ENCODE data around the gene NLRP7.
"Not testable (repeated sequence)": the region's sequence is repeated elsewhere in the genome, so short reads cannot be mapped to it uniquely, and the experiment has no call there.

The NLRP7 gene

GRCh38 chr19:54947381-54947780, at the start of gene NLRP7:
Gene NLRP7, minus strand, starts transcription at chr19:54947530.
- DNase-seq = no peak

GRCh38 chr19:54995561-54995960, 48.2 kb upstream of the NLRP7 start:
- no peak for DNase-seq

GRCh38 chr19:54989531-54989930, 42.2 kb upstream of the NLRP7 start:
- DNase-seq = not testable (repeated sequence)

GRCh38 chr19:54982562-54982961, 35.2 kb upstream of the NLRP7 start:
- not testable (repeated sequence) for DNase-seq

- not testable (repeated sequence) for DNase-seq
Observed at GRCh38 chr19:54973229-54974090, 26.1 kb upstream of the NLRP7 start.

GRCh38 chr19:54971446-54971845, 24.1 kb upstream of the NLRP7 start:
- not testable (repeated sequence) for DNase-seq

- DNase-seq = no peak
Observed at GRCh38 chr19:54969647-54970046, 22.3 kb upstream of the NLRP7 start.

- DNase-seq = no peak
Observed at GRCh38 chr19:54967611-54968010, 20.3 kb upstream of the NLRP7 start.

GRCh38 chr19:54965055-54965454, 17.7 kb upstream of the NLRP7 start:
- peak; percentile 12 for DNase-seq

- no peak for DNase-seq
Observed at GRCh38 chr19:54959840-54960239, 12.5 kb upstream of the NLRP7 start.

GRCh38 chr19:54955376-54955775, 8.0 kb upstream of the NLRP7 start:
- no peak for DNase-seq

- not testable (repeated sequence) for DNase-seq
Observed at GRCh38 chr19:54953345-54953713, 6.0 kb upstream of the NLRP7 start.

- DNase-seq = no peak
Observed at GRCh38 chr19:54952591-54953344, 5.4 kb upstream of the NLRP7 start.

GRCh38 chr19:54950580-54950979, 3.2 kb upstream of the NLRP7 start:
- not testable (repeated sequence) for DNase-seq

- no peak for DNase-seq
Observed at GRCh38 chr19:54949412-54949811, 2.1 kb upstream of the NLRP7 start.

GRCh38 chr19:54943772-54944361, 3.5 kb downstream of the NLRP7 start:
- DNase-seq = not testable (repeated sequence)

- DNase-seq = not testable (repeated sequence)
Observed at GRCh38 chr19:54939538-54939937, 7.8 kb downstream of the NLRP7 start.

- DNase-seq = no peak
Observed at GRCh38 chr19:54938906-54939305, 8.4 kb downstream of the NLRP7 start.

- no peak for DNase-seq
Observed at GRCh38 chr19:54937926-54938325, 9.4 kb downstream of the NLRP7 start.

GRCh38 chr19:54928299-54928698, 19.0 kb downstream of the NLRP7 start:
- no peak for DNase-seq

- no peak for DNase-seq
Observed at GRCh38 chr19:54923276-54923675, 24.1 kb downstream of the NLRP7 start.

GRCh38 chr19:54921082-54921481, 26.2 kb downstream of the NLRP7 start:
- DNase-seq = no peak
